Esophagus squamous epithelium (tissue), 4 donors: ENCODE measurements around the gene RANBP9.

ENCODE experiments used
- CTCF ChIP-seq, 6 experiments: fragments of 450-650 bp in 4 of 6; fragments of 200-600 bp in 2 of 6; sonication (generic) in 2 of 6; IDR thresholded peaks; one replicate each; pipeline ENCODE4 v1.5.1; 2016 to 2019; ENCODE audit warnings: antibody characterized with exemption in 6 of 6, mild to moderate bottlenecking in 4 of 6, moderate library complexity in 4 of 6
- POLR2A ChIP-seq, 4 donors: fragments of 450-650 bp; IDR thresholded peaks; one replicate each; pipeline ENCODE4 v1.6.1; 2017; ENCODE audit warnings: antibody characterized with exemption in 4 of 4, mild to moderate bottlenecking in 4 of 4, moderate library complexity in 3 of 4

- TF ChIP-seq CTCF (IDR thresholded peaks at IDR 0.05) (no peak), POLR2A (IDR thresholded peaks at IDR 0.05) (no peak)
Observed at GRCh38 chr6:13586603-13587542, 124.8 kb downstream of the RANBP9 start.
